ENCODE results near the gene SLC38A8. TPM values are rescaled to one million over a fixed set of nuclear protein-coding genes. Genes with fewer than 3 reads are reported as not detected.

SLC38A8 gene
- total RNA-seq, 6 donors from 2014 or later, result not detected

DNA sequence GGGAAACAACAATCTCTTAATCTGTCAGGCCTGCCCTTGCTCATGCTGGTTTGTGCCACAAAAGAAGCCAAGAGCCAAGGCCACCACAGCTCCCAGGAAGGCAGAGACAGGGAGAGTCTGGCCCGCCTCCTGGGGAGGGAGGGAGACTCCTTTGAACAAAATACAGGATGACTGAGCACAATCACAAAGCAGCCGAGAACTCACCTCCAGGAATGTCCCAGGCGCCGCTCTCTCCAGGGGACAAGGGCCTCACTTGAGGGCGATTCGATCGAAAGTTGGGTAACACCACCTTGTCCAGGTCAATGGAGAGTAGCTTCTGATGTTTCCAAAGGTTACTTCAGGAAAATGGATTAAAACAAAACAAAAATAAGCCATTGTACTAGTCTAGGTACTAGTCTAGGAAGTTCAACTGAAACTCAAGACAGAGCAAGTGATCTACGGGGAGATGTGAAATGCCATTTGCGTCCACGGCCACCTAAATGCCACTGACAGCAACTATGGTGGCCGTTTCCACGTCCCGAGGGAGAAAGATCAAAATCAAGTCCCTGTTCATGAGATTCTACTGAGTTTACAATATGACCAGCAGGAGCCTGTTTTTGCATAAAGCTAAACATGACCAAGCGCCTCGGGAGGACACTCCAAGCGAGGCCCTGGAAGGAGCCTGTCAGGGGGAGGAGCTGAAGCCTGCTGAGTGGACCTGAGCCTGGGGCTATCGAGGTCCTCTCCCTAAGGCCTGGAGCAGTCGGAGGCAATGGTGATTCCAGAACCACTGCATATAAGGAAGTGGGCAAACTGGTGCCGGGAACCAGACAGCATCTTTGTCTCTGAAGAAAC, 13.4 kb upstream of the SLC38A8 start:
- WGBS, 2 donors, result 89 to 92% methylated on average over 19 of the region's 19 CpGs
- H3K27me3 ChIP-seq, result no peaks in the 10 kb centered on the region
- H3K36me3 ChIP-seq, result peaks cover 56 to 96% (median 80%) of the 10 kb centered on the region in 4 donors
- H3K27ac ChIP-seq, result no peak overlapping the region
- DNase-seq (peak in 1 of 2 donors; percentile 39), ATAC-seq (ENCODE audit: low FRiP score in 2 of 2) (no peak)
- H3K4me1 ChIP-seq, result no peaks in the 10 kb centered on the region
- H3K4me3 ChIP-seq, result no peak overlapping the region
- H3K9me3 ChIP-seq, result no peaks in the 10 kb centered on the region
- TF ChIP-seq, protein P1, sequence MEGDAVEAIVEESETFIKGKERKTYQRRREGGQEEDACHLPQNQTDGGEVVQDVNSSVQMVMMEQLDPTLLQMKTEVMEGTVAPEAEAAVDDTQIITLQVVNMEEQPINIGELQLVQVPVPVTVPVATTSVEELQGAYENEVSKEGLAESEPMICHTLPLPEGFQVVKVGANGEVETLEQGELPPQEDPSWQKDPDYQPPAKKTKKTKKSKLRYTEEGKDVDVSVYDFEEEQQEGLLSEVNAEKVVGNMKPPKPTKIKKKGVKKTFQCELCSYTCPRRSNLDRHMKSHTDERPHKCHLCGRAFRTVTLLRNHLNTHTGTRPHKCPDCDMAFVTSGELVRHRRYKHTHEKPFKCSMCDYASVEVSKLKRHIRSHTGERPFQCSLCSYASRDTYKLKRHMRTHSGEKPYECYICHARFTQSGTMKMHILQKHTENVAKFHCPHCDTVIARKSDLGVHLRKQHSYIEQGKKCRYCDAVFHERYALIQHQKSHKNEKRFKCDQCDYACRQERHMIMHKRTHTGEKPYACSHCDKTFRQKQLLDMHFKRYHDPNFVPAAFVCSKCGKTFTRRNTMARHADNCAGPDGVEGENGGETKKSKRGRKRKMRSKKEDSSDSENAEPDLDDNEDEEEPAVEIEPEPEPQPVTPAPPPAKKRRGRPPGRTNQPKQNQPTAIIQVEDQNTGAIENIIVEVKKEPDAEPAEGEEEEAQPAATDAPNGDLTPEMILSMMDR (IDR thresholded peaks at IDR 0.05), result no peak
- no peak for TF ChIP-seq POLR2A (IDR thresholded peaks at IDR 0.05)
- TF ChIP-seq POLR2AphosphoS5 (IDR thresholded peaks at IDR 0.05), result no peak
- TF ChIP-seq EP300 (IDR thresholded peaks at IDR 0.05), result no peak

DNA sequence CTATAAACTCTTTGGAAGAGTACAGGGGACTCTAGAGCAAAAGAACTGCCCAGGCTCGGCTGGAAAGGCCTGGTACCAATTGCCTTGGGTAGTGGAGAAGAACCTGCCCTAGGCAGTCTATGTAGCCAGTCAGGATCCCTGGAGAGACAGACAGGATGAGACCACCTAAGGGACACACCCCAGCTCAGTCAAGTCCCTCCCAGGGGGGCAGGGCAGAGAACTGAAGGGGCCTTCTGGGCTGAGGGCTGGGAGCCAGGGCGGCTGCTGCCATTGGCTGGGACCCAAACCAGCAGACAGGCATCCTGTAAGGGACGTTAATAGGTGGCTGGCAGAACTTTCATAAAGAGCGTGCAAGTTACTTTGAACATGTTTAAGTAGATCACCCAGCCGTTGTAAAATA, 12.8 kb upstream of the SLC38A8 start:
- no peak for ATAC-seq (ENCODE audit: low FRiP score in 2 of 2)

DNA sequence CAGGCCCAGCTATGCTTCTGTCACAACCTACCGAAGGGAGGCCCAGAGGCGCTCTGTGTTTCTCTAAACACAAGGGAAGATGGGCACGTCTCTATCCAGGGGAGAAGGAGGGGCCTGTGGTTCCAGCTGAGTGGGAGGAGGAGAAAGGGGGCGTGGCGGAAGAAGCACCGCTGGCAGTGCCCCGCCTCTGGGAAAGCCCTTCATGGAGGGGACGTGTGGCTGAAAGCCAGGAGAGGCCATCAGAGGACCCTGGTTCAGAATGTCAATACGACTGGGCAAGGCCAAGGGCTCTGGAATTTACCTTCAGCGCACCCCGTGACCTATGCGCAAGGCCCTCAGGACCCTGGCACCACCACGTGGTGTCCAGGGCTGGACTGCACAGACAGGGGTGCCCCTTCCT, 12.3 kb upstream of the SLC38A8 start:
- Histone ChIP-seq H3K27me3 (no peaks in the 10 kb centered on the region), H3K9me3 (no peaks in the 10 kb centered on the region), H3K4me1 (no peaks in the 10 kb centered on the region), H3K36me3 (peaks cover 49 to 92% (median 76%) of the 10 kb centered on the region in 4 donors), H3K27ac (no peak overlapping the region), H3K4me3 (no peak overlapping the region)
- WGBS, 2 donors, result 85% methylated on average over 13 of the region's 13 CpGs
- ATAC-seq (ENCODE audit: low FRiP score in 2 of 2) (no peak), DNase-seq (no peak)
- TF ChIP-seq EP300 (IDR thresholded peaks at IDR 0.05) (no peak), POLR2AphosphoS5 (IDR thresholded peaks at IDR 0.05) (no peak), POLR2A (IDR thresholded peaks at IDR 0.05) (no peak)
- TF ChIP-seq, protein P1 (IDR thresholded peaks at IDR 0.05), result no peak

More for the DNA sequence above, 12.8 kb upstream of the SLC38A8 start:
- DNase-seq, result no peak
- no peak overlapping the region for H3K27ac ChIP-seq
- 58 to 67% methylated on average over 4 to 5 of the region's 5 CpGs for WGBS, 2 donors
- no peaks in the 10 kb centered on the region for H3K9me3 ChIP-seq
- no peak for TF ChIP-seq EP300 (IDR thresholded peaks at IDR 0.05)
- TF ChIP-seq, protein P1 (IDR thresholded peaks at IDR 0.05), result no peak
- TF ChIP-seq POLR2A (IDR thresholded peaks at IDR 0.05), result no peak
- TF ChIP-seq POLR2AphosphoS5 (IDR thresholded peaks at IDR 0.05), result no peak
- no peaks in the 10 kb centered on the region for H3K4me1 ChIP-seq
- H3K4me3 ChIP-seq, result no peak overlapping the region
- H3K36me3 ChIP-seq, result peaks cover 51 to 92% (median 76%) of the 10 kb centered on the region in 4 donors
- no peaks in the 10 kb centered on the region for H3K27me3 ChIP-seq

DNA sequence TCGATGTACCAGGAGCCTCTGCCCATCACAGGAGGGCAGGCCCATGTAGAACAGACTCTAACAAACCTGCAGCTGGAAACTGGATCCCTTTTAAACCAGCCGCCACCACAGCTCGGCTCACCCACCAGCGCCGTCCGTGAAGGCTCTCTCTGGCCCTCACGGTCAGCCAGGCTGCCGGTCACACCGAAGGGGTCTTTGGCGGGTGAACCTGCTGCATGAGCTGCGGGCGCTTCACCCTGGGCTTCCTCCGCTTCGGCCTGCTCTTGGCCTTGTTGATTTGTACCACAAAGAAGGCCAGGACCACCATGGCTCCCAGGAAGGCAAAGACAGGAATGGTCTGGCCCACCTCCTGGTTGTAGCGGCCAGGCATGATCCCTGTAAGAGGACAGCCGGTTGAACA, 11.7 kb upstream of the SLC38A8 start:
- peak in 1 of 2 donors; percentile 71 for DNase-seq
- Histone ChIP-seq H3K36me3 (peaks cover 47 to 92% (median 76%) of the 10 kb centered on the region in 4 donors), H3K27me3 (no peaks in the 10 kb centered on the region), H3K4me3 (no peak overlapping the region), H3K9me3 (no peaks in the 10 kb centered on the region), H3K27ac (no peak overlapping the region), H3K4me1 (no peaks in the 10 kb centered on the region)
- no peak for ATAC-seq (ENCODE audit: low FRiP score in 2 of 2)
- 86 to 95% methylated on average over 2 to 16 of the region's 16 CpGs for WGBS, 2 donors
- TF ChIP-seq, protein P1 (IDR thresholded peaks at IDR 0.05), result no peak
- no peak for TF ChIP-seq EP300 (IDR thresholded peaks at IDR 0.05)
- TF ChIP-seq POLR2AphosphoS5 (IDR thresholded peaks at IDR 0.05), result no peak
- TF ChIP-seq POLR2A (IDR thresholded peaks at IDR 0.05), result no peak
